ENCODE results near the gene VPS45. TPM values are rescaled to one million over a fixed set of nuclear protein-coding genes. Genes with fewer than 3 reads are reported as not detected.

The VPS45 gene
- total RNA-seq, 1 donor from 2014 or later: 37.4 TPM

GRCh38 chr1:150155413-150156071 lies 88.0 kb downstream of the VPS45 start:
- no peaks in the 10 kb centered on the region for H3K27me3 ChIP-seq
- peaks cover 40% of the 10 kb centered on the region for H3K36me3 ChIP-seq
- DNase-seq (no peak), ATAC-seq (no peak)
- no peak overlapping the region for H3K4me3 ChIP-seq
- intact Hi-C loops (cut with DNase I): loop anchor here (10.0 kb wide), 1 partner anchor 81 kb away; no protein-coding TSS in a partner anchor
- TF ChIP-seq CTCF (IDR thresholded peaks at IDR 0.05): no peak
- no peaks in the 10 kb centered on the region for H3K9me3 ChIP-seq
- peaks cover 24% of the 10 kb centered on the region for H3K4me1 ChIP-seq
- no peak overlapping the region for H3K27ac ChIP-seq

- no peak for ATAC-seq
These were observed 89.5 kb downstream of the VPS45 start for GRCh38 chr1:150156868-150157603.

DNA sequence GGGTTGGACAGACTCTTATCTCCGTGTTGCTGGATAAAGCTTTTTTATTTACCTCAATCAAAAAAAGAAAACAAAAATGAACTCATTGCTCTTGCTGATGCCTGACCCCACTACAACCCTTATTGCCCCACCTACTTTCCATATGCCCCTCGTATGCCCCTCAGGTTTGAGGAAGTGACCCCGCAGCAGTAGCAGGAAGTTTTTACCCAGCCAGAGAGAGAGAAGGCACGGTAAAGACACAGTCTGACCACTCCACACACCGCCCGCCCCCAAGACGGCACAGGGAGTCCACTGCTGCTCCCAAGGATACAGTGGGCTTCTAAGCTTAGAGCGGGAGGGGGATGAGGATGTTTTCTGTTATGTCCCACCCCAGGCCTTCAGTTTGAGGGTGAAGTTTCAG lies 92.0 kb downstream of the VPS45 start:
- Histone ChIP-seq H3K27me3 (no peaks in the 10 kb centered on the region), H3K27ac (peak overlapping the region; percentile 47), H3K36me3 (peaks cover 39% of the 10 kb centered on the region), H3K9me3 (no peaks in the 10 kb centered on the region), H3K4me1 (peaks cover 33% of the 10 kb centered on the region), H3K4me3 (no peak overlapping the region)
- DNase-seq (no peak), ATAC-seq (peak; percentile 13)
- intact Hi-C loops (cut with DNase I): loop anchor here (10.0 kb wide), 1 partner anchor 85 kb away; no protein-coding TSS in a partner anchor
- no peak for TF ChIP-seq CTCF (IDR thresholded peaks at IDR 0.05)

More at GRCh38 chr1:150156868-150157603, 89.5 kb downstream of the VPS45 start:
- no peak for DNase-seq
- no peak overlapping the region for H3K27ac ChIP-seq
- H3K4me3 ChIP-seq: no peak overlapping the region
- no peak for TF ChIP-seq CTCF (IDR thresholded peaks at IDR 0.05)
- no peaks in the 10 kb centered on the region for H3K9me3 ChIP-seq
- peaks cover 24% of the 10 kb centered on the region for H3K4me1 ChIP-seq
- peaks cover 40% of the 10 kb centered on the region for H3K36me3 ChIP-seq
- no peaks in the 10 kb centered on the region for H3K27me3 ChIP-seq
- intact Hi-C loops (cut with DNase I): loop anchor here (10.0 kb wide), 1 partner anchor 82 kb away; no protein-coding TSS in a partner anchor

DNA sequence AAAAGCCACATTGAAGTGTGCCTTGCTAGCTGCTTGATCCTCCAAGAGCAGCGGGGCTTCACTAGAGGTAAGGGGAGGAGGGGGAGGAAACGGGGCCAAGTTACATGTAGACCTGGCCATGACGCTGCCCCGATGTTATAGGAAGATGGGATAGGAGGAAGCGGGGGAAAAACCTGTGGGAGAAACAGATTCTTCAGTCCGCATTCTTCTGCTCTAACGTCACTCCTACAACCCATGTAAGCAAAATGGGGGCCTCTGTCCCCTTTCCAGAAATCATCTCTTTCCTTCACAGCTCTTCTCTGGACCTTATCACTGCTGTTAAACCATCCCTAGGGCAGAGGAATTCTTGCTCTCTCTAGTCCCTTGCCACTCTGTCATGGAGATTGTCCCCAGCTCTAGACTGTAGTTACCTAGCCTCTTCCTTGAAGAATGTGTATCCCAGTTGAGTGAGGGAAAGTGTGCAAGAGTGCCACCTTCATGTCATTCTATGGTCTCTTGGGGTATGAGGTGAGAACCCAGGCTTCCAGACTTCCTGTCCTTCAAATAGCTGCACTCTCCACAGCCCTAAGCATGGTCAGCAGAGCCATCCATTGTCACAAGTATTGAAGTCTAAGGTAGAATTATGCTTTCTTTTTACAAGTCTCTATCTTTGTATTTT lies 93.5 kb downstream of the VPS45 start:
- Histone ChIP-seq H3K36me3 (peaks cover 25% of the 10 kb centered on the region), H3K27ac (peak overlapping the region; percentile 87), H3K4me1 (peaks cover 33% of the 10 kb centered on the region), H3K27me3 (no peaks in the 10 kb centered on the region), H3K9me3 (no peaks in the 10 kb centered on the region), H3K4me3 (no peak overlapping the region)
- no peak for TF ChIP-seq CTCF (IDR thresholded peaks at IDR 0.05)
- DNase-seq (no peak), ATAC-seq (no peak)
- intact Hi-C loops (cut with DNase I): no loop called here

DNA sequence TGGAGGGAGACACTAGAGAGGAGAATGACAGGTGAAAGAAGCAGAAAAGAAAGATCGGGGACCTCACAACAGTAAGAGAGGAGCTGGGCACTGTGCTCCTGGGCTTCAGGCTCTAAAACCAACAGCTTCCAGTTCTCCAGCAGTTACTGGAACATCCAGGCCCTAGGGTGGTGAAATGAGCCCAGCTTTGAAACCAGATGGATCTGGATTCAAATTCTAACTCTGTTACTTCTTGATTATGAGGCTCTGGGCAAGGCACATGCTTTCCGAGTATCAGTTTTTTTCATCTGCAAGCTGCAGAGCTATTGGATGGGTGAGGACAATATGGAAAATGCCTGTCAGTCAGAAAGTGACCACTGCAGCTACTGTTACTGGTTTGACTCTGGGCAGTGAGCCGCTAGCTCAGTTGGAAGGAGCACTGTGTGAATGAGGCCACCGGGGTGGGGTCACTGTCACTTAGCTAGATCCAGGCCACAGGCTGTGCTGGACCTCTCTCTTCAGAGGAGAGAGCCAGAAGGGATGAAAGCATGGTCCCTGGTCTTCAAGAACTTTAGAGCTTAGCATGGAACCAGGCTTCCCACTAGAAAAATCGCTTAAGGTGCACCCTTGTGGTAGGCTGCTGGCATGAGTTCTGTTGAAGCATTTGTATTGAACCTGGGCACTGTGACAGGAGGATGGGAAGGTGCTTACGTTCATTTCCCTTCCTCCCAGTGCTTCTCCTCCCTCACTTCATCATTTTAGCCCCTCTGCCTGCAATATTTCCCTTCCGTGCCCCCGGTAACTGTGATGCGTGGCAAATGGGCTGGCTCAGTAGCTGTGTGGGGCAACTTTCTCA lies 94.4 kb downstream of the VPS45 start:
- Histone ChIP-seq H3K4me1 (peaks cover 33% of the 10 kb centered on the region), H3K4me3 (no peak overlapping the region), H3K27ac (peak overlapping the region; percentile 87), H3K9me3 (no peaks in the 10 kb centered on the region), H3K36me3 (peaks cover 16% of the 10 kb centered on the region), H3K27me3 (no peaks in the 10 kb centered on the region)
- no peak for ATAC-seq
- no peak for DNase-seq
- TF ChIP-seq CTCF (IDR thresholded peaks at IDR 0.05): no peak
- intact Hi-C loops (cut with DNase I): no loop called here

Measured in upper lobe of right lung (tissue), 1 donor.